GM21526 (cell line): ENCODE data around the gene ANXA9.

ENCODE experiments used
- ATAC-seq: cut with Tn5 transposase; IDR thresholded peaks from one replicate; pipeline ENCODE4 v1.9.1; 2021; ENCODE audit warnings: moderate library complexity; ENCODE audit not compliant: unreplicated experiment, low FRiP score

Gene ANXA9, protein sequence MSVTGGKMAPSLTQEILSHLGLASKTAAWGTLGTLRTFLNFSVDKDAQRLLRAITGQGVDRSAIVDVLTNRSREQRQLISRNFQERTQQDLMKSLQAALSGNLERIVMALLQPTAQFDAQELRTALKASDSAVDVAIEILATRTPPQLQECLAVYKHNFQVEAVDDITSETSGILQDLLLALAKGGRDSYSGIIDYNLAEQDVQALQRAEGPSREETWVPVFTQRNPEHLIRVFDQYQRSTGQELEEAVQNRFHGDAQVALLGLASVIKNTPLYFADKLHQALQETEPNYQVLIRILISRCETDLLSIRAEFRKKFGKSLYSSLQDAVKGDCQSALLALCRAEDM

DNA sequence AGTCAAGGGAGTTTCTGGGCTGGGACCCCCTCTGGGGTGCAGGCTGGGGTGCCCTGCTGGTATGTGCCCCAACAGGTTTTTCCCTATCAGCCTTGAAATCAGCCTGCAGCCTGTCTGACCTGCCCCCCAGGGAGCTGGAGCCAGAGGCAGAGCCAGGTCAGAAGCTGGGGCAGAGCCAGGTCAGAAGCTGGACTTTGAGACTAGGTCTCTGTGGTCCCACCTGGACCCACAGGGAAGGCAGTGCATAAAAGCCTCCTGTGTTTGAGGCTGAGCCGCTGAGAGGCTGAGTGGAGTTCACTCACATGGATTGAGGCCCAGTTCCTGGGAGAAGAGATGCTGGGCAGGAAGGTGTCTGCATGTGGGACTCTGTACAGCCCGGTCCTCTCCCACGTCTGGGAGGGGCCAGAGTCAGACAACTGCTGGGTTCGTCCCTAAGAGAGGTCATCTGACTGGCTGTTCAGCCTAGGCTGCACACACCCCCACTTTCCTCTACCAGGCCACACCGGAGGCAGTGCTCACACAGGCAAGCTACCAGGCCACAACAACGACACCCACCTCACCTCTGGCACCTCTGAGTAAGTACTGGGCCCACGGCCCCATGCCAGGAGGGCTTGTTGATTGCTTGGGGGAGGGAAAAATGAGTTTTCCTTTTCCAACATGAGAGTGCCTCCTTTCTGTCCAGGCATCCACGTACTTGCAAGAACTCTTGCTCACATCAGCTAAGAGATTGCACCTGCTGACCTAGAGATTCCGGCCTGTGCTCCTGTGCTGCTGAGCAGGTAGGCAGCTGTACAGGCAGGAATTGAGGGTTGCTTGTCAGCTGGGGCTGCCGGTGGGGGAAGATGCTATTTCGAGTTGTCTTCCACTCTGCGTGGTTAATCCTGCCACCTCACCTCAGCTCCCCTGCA is at the start of gene ANXA9:
TSS of gene ANXA9 (plus strand) at position 488 of the 908 bp plus-strand sequence. CDS start 814 bp downstream, outside the sequence.
- ATAC-seq, result no peak

DNA sequence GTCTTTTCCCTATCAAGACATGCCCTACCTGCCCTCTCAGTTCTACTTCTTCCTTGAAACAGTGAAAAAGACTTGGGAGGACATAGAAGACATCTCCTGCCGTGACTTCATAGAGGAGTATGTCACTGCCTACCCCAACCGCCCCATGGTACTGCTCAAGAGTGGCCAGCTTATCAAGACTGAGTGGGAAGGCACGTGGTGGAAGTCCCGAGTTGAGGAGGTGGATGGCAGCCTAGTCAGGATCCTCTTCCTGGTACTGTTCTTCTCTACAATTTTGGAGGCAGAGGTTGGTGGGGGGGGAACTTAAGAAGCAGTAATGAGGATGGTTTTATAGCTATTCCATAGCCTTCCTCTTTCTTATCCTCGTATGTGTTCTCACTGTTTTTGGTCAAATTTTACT is 37.2 kb upstream of the ANXA9 start:
- ATAC-seq, result no peak

DNA sequence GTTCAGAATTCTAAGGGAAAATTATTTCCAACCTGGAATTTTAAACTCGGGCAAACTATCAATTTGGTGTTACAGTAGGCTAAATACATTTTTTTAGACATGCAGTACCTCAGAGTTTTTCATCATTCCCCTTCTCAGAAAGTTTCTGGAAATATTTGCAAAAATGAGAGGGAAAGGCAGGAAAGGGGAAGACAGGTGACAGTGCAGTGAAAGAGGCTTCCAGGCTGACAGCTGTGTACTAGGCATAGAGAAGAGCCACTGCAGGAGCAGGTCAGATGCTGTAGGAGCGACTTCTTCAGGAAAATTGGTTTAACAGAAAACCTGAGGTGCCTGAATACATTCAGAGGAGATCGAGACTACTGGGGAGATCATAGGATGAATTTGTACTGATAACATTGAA is 27.4 kb upstream of the ANXA9 start:
- no peak for ATAC-seq

DNA sequence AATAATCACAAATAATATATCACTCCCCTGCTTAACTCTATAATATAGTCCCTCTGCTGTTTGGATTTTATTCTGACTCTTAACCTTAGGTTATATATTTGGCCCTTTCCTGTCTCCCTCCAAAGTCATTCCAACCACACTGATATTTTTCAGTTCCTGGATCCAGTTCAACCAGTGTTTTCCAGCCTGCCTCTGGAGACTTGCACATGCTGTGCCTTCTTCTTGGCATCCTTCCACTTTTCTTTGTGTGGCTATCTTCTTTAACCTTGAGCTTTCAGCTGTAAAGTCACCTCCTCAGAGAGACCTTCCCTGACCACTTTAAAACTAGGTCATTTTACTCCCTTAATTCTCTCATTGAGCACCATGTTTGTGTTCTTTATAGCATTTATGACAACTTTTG is 26.8 kb upstream of the ANXA9 start:
- no peak for ATAC-seq

DNA sequence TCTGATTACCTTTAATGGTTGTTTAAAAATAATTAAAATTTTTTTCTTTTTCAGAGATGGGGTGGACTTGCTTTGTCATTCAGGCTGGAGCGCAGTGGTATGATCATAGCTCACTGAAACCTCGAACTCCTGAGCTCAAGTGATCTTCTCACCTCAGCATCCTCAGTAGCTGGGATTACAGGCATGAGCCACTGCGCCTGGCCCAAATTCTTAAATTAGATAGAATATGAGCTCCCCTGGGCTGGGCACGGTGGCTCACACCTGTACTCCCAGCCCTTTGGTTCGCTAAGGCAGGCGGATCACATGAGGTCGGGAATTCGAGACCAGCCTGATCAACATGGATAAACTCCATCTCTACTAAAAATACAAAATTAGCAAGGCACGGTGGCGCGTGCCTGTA is 24.4 kb upstream of the ANXA9 start:
- no peak for ATAC-seq

DNA sequence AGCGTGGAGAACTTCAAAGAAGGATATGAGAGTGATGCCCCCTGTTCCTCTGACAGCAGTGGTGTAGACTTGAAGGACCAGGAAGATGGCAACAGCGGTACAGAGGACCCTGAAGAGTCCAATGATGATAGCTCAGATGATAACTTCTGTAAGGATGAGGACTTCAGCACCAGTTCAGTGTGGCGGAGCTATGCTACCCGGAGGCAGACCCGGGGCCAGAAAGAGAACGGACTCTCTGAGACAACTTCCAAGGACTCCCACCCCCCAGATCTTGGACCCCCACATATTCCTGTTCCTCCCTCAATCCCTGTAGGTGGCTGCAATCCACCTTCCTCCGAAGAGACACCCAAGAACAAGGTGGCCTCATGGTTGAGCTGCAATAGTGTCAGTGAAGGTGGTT is 21.4 kb upstream of the ANXA9 start:
- ATAC-seq, result no peak

DNA sequence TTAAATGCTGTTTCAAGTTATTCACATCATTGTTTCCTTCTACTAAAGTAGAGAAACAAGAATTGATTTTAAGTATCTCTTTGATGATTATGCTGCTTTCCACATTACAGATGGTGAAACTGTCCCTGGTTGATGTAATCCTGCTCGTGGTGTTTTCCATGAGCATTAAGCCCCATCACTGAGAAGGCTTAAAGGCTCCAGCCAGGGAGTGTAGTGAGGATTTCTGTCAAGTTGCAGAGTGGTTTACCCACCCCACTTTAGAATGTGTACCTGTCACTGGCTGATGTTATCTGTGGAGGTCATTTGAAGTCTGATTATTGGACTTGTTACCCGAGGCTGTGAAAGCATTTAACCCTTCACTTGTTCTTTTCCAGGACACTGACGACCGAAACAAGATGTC is 20.3 kb upstream of the ANXA9 start:
- no peak for ATAC-seq

DNA sequence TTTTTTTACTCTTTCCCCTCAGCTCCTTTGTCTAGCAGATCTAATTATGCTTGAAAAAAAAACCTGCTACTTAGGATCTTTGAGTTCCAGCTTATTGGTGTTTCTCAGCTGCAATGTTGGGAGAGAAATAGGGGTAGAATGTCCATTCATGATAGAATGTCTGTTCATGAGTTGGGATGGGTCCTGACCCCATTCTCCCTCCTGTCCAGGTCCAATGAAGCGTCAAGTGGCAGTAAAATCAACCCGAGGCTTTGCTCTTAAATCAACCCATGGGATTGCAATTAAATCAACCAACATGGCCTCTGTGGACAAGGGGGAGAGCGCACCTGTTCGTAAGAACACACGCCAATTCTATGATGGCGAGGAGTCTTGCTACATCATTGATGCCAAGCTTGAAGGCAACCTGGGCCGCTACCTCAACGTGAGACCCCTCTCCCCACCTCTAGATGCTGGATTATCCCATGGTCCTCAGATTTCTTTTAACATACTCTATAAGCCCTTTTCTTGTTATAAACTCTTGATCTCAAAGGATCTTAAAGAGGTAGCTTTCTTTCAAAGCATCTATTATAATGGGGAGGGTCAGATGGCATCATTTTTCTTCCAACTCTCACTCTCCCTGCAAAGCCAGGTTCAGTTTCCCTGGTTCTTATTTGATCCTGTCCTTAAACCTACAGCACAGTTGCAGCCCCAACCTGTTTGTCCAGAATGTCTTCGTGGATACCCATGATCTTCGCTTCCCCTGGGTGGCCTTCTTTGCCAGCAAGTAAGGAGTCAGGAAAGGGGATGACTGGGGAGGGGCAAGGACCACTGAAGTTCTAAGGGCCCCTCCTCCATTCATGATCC is 18.6 kb upstream of the ANXA9 start:
- ATAC-seq, result no peak

DNA sequence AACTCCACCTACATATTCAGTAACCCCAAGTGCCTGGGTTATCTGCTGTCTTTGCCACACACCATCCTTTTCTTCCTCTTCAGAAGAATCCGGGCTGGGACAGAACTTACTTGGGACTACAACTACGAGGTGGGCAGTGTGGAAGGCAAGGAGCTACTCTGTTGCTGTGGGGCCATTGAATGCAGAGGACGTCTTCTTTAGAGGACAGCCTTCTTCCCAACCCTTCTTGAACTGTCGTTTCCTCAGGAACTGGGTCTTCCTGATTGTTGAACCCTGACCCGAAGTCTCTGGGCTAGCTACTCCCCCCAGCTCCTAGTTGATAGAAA is 18.0 kb upstream of the ANXA9 start:
- ATAC-seq, result no peak

DNA sequence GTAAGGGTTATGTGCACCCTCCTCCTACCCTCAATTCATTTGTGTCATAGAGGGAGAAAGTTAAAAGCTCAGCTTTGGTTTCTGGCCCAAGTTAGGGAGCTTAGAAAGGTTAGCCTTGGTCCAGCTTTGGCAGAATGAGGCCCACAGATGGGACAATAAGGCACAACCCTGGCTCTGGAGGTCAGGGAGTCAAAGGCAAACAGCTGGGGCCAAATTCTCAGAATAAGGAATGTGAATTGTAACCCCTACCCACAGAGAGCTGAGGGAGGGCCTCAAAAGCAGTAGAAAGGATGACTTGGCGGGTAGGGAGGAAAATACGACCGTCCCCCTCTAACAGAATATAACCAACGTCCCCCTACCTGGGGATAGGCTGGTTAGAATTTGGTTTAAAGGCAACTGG is 16.5 kb upstream of the ANXA9 start:
- no peak for ATAC-seq

DNA sequence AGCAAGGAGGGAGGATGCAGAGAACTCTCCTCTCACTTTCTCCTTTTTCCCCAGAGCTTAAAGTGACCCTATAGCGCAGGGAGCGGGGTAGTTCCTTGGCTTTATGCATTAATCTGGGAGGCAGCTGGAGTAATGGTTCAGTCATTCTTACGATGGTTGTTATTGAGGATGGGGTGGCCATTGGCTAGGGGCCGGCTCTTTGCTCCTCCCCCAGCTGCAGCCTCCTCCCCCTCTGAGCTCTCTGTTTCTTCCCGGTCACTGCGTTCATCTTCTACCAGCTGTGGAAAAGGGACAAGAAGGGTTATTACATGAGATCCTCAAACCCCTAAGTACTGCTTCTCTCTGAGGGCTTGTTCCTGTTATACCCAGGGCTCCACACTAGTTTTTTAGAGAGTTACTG is 16.1 kb upstream of the ANXA9 start:
- ATAC-seq, result no peak

DNA sequence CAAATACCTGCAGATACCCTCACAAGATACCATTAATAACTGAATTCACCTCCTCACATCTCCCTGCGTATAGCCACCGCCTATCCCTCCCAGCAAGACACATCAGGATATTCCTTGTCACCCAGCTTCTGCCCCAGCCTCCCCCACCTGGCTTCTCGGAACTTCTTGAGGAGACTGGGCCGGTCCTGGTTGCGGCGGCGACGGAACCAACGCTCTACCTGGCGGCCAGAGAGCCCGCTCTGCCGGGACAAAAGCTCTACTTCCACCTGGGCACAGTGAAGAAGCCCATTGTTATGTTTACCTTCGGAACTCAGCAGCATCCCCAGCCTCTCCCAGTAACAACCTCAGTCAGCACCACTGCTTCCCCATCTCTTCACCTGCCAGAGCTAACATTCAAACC is 14.2 kb upstream of the ANXA9 start:
- no peak for ATAC-seq

DNA sequence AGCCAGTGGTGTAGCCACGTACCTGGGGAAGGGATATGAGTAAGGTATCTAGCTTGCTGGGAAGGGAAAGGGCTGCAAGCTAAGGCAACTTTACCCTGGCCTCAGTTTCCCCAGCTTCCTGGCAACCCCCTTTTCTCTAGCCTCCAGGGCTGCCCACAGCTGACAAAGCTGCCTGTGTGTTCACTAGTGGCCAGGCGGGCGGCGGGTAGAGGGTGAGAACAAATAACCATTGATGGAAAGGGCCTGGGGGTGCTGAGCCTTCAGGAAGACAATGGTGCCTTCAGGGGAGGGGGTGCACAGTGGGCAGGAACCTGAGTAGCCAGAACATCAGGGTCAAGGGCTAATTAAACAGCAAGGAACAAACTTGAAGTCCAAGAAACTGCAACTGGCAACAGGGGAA is 13.6 kb upstream of the ANXA9 start:
- ATAC-seq, result no peak

DNA sequence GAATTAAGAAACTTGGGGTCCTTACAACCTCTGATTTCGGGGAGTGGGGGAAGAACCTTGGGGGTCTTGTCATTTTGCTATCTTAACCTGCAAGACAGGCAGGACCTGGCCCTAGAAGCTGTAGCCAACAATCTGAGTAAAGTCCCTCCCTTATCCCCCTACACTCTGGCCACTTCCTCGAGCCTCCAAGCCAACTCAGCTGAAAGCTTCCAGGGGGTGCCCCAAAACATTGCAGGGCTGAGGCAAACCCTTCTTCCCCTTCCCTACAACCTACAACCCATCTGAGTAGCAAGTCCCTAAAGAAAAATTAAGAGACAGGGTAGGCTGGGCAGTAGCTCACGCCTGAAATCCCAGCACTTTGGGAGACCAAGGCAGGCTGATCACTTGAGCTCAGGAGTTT is 12.5 kb upstream of the ANXA9 start:
- ATAC-seq, result no peak

DNA sequence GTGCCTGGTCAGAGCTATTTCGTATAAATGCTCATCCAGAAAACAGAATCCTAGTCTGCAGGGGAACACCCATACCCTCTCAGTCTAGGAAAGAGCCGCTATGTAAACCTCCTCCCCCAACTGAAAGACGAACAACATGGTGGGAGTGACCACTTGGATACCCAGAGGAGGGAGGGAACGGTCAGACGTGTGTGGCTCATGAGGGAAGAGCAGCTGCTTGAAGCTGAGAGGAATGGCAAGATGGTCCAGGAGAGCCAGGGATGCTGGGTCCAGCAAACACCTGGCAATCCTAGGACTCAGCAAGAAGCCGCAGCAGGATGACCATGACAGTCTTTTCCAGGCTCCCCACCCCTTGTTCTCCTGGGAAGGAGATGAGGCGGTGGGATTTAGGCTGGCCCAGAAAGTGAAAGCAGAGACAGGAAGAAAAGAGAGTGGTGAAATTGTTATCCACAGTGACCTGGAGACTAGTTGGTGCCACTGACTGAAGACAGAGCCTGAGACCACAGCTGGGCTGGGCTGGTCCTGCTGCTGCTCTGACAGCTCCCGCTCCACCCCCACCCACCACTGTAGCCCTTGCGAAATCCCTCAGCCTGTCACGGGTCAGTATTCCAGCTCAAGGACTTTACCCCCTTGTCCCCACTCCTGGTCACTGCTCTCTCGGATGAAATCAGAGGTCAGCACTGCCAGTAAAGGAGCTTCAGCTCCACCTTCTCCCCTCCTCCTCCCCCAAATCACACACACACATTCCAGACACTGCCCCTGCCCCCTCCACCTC is 11.1 kb upstream of the ANXA9 start:
- no peak for ATAC-seq

DNA sequence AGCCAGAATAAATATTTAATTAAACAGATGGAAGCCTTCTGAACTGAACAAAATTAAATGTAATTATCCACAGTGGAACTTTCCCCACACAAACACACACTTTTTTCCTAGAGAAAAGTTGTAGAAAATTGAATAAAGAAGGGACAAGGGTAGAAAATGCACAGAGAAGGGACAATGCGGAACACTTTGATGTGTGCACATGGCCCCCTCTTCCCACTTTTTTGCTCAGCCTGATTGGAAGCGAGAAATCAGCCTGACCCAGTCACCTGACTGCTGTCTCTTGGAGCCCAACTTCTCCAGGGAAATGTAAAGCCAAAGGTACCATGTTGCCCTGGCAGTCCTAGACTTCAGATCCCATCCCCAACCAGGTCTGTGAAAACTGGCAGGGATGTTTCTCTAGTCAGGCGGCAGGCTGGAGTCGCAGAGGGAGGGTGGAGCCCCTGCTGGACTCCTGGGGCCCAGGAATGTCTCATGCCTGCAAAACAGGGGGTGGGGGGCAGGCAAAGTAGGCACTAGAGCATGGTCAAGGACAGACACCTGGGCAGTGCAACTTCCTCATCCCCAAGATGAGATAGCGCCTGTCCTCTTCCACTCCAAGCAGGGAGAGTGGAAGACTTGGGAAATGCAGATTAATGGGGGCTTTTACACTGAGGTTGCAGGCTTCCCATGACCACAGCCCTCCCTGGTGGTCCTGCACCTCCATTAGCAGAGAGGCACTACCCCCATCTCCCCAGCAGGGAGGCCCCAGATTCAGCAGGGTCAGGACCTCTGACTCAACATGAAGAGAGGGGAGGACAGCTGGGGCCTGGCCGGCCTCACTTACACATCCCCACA is 10.3 kb upstream of the ANXA9 start:
- no peak for ATAC-seq

DNA sequence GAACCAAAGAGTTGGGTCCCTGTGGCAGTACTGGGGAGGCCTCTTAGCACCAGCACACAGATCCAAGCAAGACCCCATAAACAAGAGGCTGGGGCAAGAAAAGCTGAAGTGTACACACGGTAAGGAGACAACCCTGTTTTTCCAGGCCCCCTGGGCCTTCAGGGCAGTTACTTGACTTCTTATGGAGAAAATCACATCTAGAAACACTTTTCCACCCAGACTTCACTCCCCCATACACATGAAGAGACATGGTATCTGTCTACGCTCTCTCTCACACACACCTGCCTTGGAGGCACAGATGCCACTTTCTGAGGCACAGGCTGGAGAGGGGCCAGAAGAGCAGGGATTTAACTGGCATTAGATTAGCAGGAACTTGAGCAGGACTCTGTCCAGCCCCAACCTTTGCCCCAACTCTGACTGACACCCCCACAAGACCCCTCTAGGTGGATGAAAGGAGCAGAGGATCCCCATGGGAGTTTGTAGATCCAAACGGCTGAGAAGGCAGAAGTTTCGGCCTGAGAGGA is 9.6 kb upstream of the ANXA9 start:
- no peak for ATAC-seq

DNA sequence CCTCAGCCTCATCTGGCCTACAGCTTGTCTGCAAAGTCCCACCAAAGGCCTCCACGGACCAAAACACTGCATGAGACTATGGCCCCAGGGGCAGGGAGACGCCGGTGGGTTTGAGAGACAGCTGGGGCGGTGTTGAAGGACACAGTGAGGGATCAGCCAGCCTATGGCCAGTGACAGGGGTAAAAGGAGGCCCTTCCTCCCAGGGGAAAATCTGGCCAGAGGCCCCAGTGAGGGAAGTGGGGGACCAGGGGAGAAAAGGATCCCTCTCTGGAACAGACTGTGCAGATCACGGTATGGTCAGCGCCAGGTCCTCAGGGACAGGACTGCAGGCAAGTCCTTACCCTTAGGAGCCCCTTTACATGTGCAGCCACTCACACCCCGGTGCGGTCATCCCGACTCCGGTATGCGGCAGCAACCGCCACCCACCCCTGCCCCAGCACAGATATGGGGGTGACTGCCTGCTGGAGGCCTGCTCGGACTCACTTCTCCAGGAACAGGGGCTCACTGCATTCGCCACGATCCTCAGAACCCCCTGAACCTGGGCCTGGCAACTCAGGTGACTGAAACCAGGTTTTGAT is 8.7 kb upstream of the ANXA9 start:
- ATAC-seq, result no peak
